GM18861 (cell line): ENCODE measurements around the gene TRRAP.

Experiments
- ATAC-seq: cut with Tn5 transposase; IDR thresholded peaks from one replicate; pipeline ENCODE4 v1.9.1; 2021; ENCODE audit not compliant: unreplicated experiment

The TRRAP gene

GRCh38 chr7:98984126-98984525 is 105.8 kb downstream of the TRRAP start:
- ATAC-seq: no peak

- ATAC-seq: no peak
These were observed 107.1 kb downstream of the TRRAP start for GRCh38 chr7:98985406-98985805.

GRCh38 chr7:98985945-98986344 is 107.6 kb downstream of the TRRAP start:
- ATAC-seq: no peak

- no peak for ATAC-seq
These were observed 110.3 kb downstream of the TRRAP start for GRCh38 chr7:98988641-98989040.

GRCh38 chr7:98990356-98990755 is 112.0 kb downstream of the TRRAP start:
- no peak for ATAC-seq

- ATAC-seq: no peak
These were observed 112.8 kb downstream of the TRRAP start for GRCh38 chr7:98991141-98991540.

GRCh38 chr7:98992076-98992475 is 113.7 kb downstream of the TRRAP start:
- ATAC-seq: no peak

- ATAC-seq: no peak
These were observed 114.9 kb downstream of the TRRAP start for GRCh38 chr7:98993024-98993897.

- ATAC-seq: no peak
These were observed 116.0 kb downstream of the TRRAP start for GRCh38 chr7:98994046-98994944.

- no peak for ATAC-seq
These were observed 116.8 kb downstream of the TRRAP start for GRCh38 chr7:98995111-98995510.

GRCh38 chr7:98995523-98996149 is 117.3 kb downstream of the TRRAP start:
- ATAC-seq: no peak

- peak; percentile 51 for ATAC-seq
These were observed 117.8 kb downstream of the TRRAP start for GRCh38 chr7:98996150-98996552.

GRCh38 chr7:98997846-98998245 is 119.5 kb downstream of the TRRAP start:
- no peak for ATAC-seq

- no peak for ATAC-seq
These were observed 120.7 kb downstream of the TRRAP start for GRCh38 chr7:98998821-98999725.

GRCh38 chr7:99000196-99000903 is 122.0 kb downstream of the TRRAP start:
- ATAC-seq: no peak

- no peak for ATAC-seq
These were observed 122.7 kb downstream of the TRRAP start for GRCh38 chr7:99000904-99001465.

GRCh38 chr7:99001482-99002147 is 123.3 kb downstream of the TRRAP start:
- no peak for ATAC-seq

- ATAC-seq: no peak
These were observed 124.0 kb downstream of the TRRAP start for GRCh38 chr7:99002148-99002826.
